Measurements from ENCODE around the gene NEK3.

DNA sequence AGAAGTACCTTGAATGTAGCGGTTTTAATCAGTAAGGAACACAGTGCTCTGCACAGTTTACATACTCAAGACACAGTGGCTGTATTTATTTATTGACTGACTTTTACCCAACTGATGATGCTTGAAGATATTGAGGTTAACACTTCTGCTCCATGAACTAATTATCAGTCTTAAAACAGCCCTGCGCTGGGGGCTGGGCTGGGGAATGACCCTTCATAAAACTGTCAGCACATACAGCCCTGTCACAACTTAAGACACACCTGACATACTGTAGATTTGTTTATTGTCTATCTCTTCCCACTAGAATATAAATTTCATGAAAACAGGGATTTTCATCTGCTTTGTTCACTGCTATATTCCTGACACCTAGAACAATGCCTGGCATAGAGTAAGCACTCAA is 41.3 kb downstream of the NEK3 start:
- TF ChIP-seq, protein P1, sequence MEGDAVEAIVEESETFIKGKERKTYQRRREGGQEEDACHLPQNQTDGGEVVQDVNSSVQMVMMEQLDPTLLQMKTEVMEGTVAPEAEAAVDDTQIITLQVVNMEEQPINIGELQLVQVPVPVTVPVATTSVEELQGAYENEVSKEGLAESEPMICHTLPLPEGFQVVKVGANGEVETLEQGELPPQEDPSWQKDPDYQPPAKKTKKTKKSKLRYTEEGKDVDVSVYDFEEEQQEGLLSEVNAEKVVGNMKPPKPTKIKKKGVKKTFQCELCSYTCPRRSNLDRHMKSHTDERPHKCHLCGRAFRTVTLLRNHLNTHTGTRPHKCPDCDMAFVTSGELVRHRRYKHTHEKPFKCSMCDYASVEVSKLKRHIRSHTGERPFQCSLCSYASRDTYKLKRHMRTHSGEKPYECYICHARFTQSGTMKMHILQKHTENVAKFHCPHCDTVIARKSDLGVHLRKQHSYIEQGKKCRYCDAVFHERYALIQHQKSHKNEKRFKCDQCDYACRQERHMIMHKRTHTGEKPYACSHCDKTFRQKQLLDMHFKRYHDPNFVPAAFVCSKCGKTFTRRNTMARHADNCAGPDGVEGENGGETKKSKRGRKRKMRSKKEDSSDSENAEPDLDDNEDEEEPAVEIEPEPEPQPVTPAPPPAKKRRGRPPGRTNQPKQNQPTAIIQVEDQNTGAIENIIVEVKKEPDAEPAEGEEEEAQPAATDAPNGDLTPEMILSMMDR (IDR thresholded peaks at IDR 0.05): no peak
- no peak for TF ChIP-seq POLR2A (IDR thresholded peaks at IDR 0.05)

Measured in adrenal gland (tissue), 5 donors.